Caco-2 (cell line): ENCODE measurements around the gene ATAD2B. TPM values are rescaled to one million over a fixed set of nuclear protein-coding genes. Genes with fewer than 3 reads are reported as not detected.

Source experiments
- BruUV-seq: library from RNA; stranded (reverse); fragments of 400-500 nt; replicated peaks from 2 replicates; lab custom pipeline; 2021; lab: Mats Ljungman, UMichigan
- CTCF ChIA-PET: fragments of 300-600 bp; sonication (Branson Sonifier 250); formaldehyde crosslinking; loops from one replicate; lab custom pipeline; 2022; ENCODE audit warnings: antibody characterized with exemption; lab: Charles Lee
- POLR2A ChIA-PET: fragments of 300-600 bp; sonication (Branson Sonifier 250); formaldehyde crosslinking; loops from one replicate; lab custom pipeline; 2022; ENCODE audit warnings: antibody characterized with exemption; lab: Charles Lee
- DNase-seq, 2 experiments: peaks; one replicate each; pipeline versions ENCODE4 v3.0.0 to v3.0.0-alpha.2; 2020 to 2022
- H3K27me3 ChIP-seq: replicated peaks from 2 replicates; pipeline ENCODE4 v1.6.0; 2011; ENCODE audit warnings: low read length; ENCODE audit not compliant: control insufficient read depth, insufficient read depth
- H3K36me3 ChIP-seq: 2 replicates; pipeline ENCODE4 v1.5.1; 2011; ENCODE audit warnings: low read length; ENCODE audit not compliant: control insufficient read depth, insufficient read depth
- H3K4me1 ChIP-seq: fragments of 250-450 bp; sonication (Bioruptor Pico); 2 replicates; pipeline ENCODE4 v1.5.1; 2020; ENCODE audit warnings: mild to moderate bottlenecking
- H3K4me3 ChIP-seq: 2 replicates; pipeline ENCODE4 v1.5.1; 2011; ENCODE audit warnings: low read depth, mild to moderate bottlenecking, control low read depth, low read length
- H3K9me3 ChIP-seq: fragments of 250-450 bp; sonication (Bioruptor Pico); 2 replicates; pipeline ENCODE4 v1.5.1; 2020; ENCODE audit warnings: mild to moderate bottlenecking, moderate library complexity
- H3K27ac Mint-ChIP-seq: one replicate; pipeline ENCODE4 v1.8.0; 2022; ENCODE audit warnings: mixed read lengths; ENCODE audit not compliant: unreplicated experiment
- H3K27me3 Mint-ChIP-seq: one replicate; pipeline ENCODE4 v1.8.0; 2022; ENCODE audit warnings: mixed read lengths; ENCODE audit not compliant: insufficient read depth, unreplicated experiment
- H3K36me3 Mint-ChIP-seq: one replicate; pipeline ENCODE4 v1.8.0; 2022; ENCODE audit warnings: mild to moderate bottlenecking, mixed read lengths; ENCODE audit not compliant: insufficient read depth, unreplicated experiment
- H3K4me1 Mint-ChIP-seq: one replicate; pipeline ENCODE4 v1.8.0; 2022; ENCODE audit warnings: low read depth, mixed read lengths; ENCODE audit not compliant: unreplicated experiment
- H3K4me3 Mint-ChIP-seq: one replicate; pipeline ENCODE4 v1.8.0; 2022; ENCODE audit warnings: mild to moderate bottlenecking, moderate library complexity, mixed read lengths; ENCODE audit not compliant: unreplicated experiment
- H3K9me3 Mint-ChIP-seq: one replicate; pipeline ENCODE4 v1.8.0; 2022; ENCODE audit warnings: mixed read lengths; ENCODE audit not compliant: unreplicated experiment
- CTCF ChIP-seq, 2 experiments: fragments of 200-600 bp in 1 of 2; IDR thresholded peaks; 1 replicate in 1 of 2; 2 replicates in 1 of 2; pipeline versions ENCODE4 v1.5.1 to v1.8.0; 2011 to 2022; ENCODE audit warnings: antibody characterized with exemption in 1 of 2, control low read depth in 1 of 2, inconsistent platforms in 1 of 2, low read depth in 1 of 2, low read length in 1 of 2, mild to moderate bottlenecking in 1 of 2, moderate library complexity in 1 of 2; ENCODE audit not compliant: insufficient read depth in 1 of 2, severe bottlenecking in 1 of 2, unreplicated experiment in 1 of 2
- intact Hi-C: fragments of 100-400 bp; cut with micrococcal nuclease; formaldehyde crosslinking; loops from one replicate; pipeline ENCODE4 v1.10.0; 2022; ENCODE audit not compliant: unreplicated experiment
- total RNA-seq: library from RNA; stranded (reverse); gene quantifications from 2 replicates; pipeline ENCODE4 v1.2.3, GENCODE V29; 2022

The ATAD2B gene
- total RNA-seq, 1 experiment from 2014 or later: 32.1 TPM

GRCh38 chr2:23939987-23940717, 13.2 kb upstream of the ATAD2B start, which contains the start of gene UBXN2A:
UBXN2A (plus strand) TSS chr2:23940463; CDS start chr2:23958315, 17,852 bp downstream.
- peak within 1 kb of the TSS; percentile 56 for H3K4me3 ChIP-seq
- H3K27me3 ChIP-seq: no peaks in the 10 kb centered on the region
- no peak for TF ChIP-seq CTCF (IDR thresholded peaks at IDR 0.05; ENCODE audit: insufficient read depth in 1 of 2, low read depth in 1 of 2, low read length in 1 of 2, severe bottlenecking in 1 of 2, unreplicated experiment in 1 of 2)
- Mint-ChIP-seq H3K27ac (peak within 1 kb of the TSS; percentile 51), H3K9me3 (no peaks in the 10 kb centered on the region), H3K4me3 (peak within 1 kb of the TSS; percentile 76), H3K27me3 (no peaks in the 10 kb centered on the region), H3K4me1 (peaks cover 18% of the 10 kb centered on the region), H3K36me3 (peaks cover 21% of the 10 kb centered on the region)
- DNase-seq: peak; percentile 75 to 90
- BruUV-seq: no TSS peak
- no peaks in the 10 kb centered on the region for H3K36me3 ChIP-seq
- CTCF ChIA-PET: interaction anchor here (0.7 to 1.2 kb wide), 7 partner anchors 13 to 853 kb away, joined by 3 to 7 read pairs (median 3); partner anchors contain the start of genes ATAD2B, CENPO and PTRHD1
- H3K4me1 ChIP-seq: peaks cover 5% of the 10 kb centered on the region
- H3K9me3 ChIP-seq: no peaks in the 10 kb centered on the region
- POLR2A ChIA-PET: interaction anchor here (0.6 to 2.3 kb wide), 5 partner anchors 13 to 136 kb away, joined by 4 to 40 read pairs (median 4); partner anchors contain the start of genes ATAD2B, SF3B6 and WDCP
- intact Hi-C loops: loop anchor here (1.0 to 2.0 kb wide), 4 partner anchors 13 to 145 kb away; partner anchors contain the start of genes ATAD2B, SF3B6 and TP53I3

GRCh38 chr2:23934259-23934658, 7.3 kb upstream of the ATAD2B start:
- Histone ChIP-seq H3K36me3 (no peaks in the 10 kb centered on the region), H3K4me1 (no peaks in the 10 kb centered on the region), H3K9me3 (no peaks in the 10 kb centered on the region), H3K4me3 (no peak overlapping the region), H3K27me3 (no peaks in the 10 kb centered on the region)
- intact Hi-C loops: no loop called here
- H3K4me1 Mint-ChIP-seq: peaks cover 3% of the 10 kb centered on the region
- H3K27me3 Mint-ChIP-seq: no peaks in the 10 kb centered on the region
- ChIA-PET POLR2A (no interaction called here), CTCF (interaction anchor here (0.6 kb wide), 1 partner anchor 150 kb away, joined by 3 read pairs; no protein-coding TSS in a partner anchor)
- BruUV-seq: no TSS peak
- no peak for TF ChIP-seq CTCF (IDR thresholded peaks at IDR 0.05; ENCODE audit: insufficient read depth in 1 of 2, low read depth in 1 of 2, low read length in 1 of 2, severe bottlenecking in 1 of 2, unreplicated experiment in 1 of 2)
- H3K4me3 Mint-ChIP-seq: no peak overlapping the region
- H3K9me3 Mint-ChIP-seq: no peaks in the 10 kb centered on the region
- no peak for DNase-seq
- H3K36me3 Mint-ChIP-seq: peaks cover 1% of the 10 kb centered on the region
- no peak overlapping the region for H3K27ac Mint-ChIP-seq

- Histone ChIP-seq H3K4me3 (peak overlapping the region; percentile 99), H3K9me3 (no peaks in the 10 kb centered on the region), H3K27me3 (no peaks in the 10 kb centered on the region), H3K4me1 (peaks cover 8% of the 10 kb centered on the region), H3K36me3 (no peaks in the 10 kb centered on the region)
- Mint-ChIP-seq H3K4me1 (peaks cover 27% of the 10 kb centered on the region), H3K36me3 (no peaks in the 10 kb centered on the region), H3K27me3 (no peaks in the 10 kb centered on the region), H3K9me3 (no peaks in the 10 kb centered on the region), H3K4me3 (peak overlapping the region; percentile 91), H3K27ac (peak overlapping the region; percentile 94)
- DNase-seq: peak in 1 of 2 experiments; percentile 60
- no peak for TF ChIP-seq CTCF (IDR thresholded peaks at IDR 0.05; ENCODE audit: insufficient read depth in 1 of 2, low read depth in 1 of 2, low read length in 1 of 2, severe bottlenecking in 1 of 2, unreplicated experiment in 1 of 2)
- ChIA-PET POLR2A (interaction anchor here (0.6 to 3.6 kb wide), 8 partner anchors 9 to 158 kb away, joined by 5 to 40 read pairs (median 9); partner anchors contain the start of genes SF3B6, TP53I3, UBXN2A and WDCP), CTCF (interaction anchor here (0.5 to 3.7 kb wide), 17 partner anchors 13 to 238 kb away, joined by 3 to 64 read pairs (median 5); partner anchors contain the start of genes SF3B6, TP53I3, UBXN2A and WDCP)
- intact Hi-C loops: loop anchor here (2.0 to 10.0 kb wide), 4 partner anchors 104 to 438 kb away; partner anchors contain the start of genes ITSN2 and SF3B6
- no TSS peak for BruUV-seq
These were observed 603 bp downstream of the ATAD2B start for GRCh38 chr2:23926290-23926749.
